Spleen (tissue), 11 donors: ENCODE data around the gene PANX2. TPM values are rescaled to one million over a fixed set of nuclear protein-coding genes. Genes with fewer than 3 reads are reported as not detected.

Source experiments
- DNase-seq: peaks from one replicate; pipeline ENCODE4 v3.0.0-alpha.2; 2020
- H3K27ac ChIP-seq, 8 donors: fragments of 200-600 bp; sonication (generic) in 7 of 8; 1 replicate in 4 of 8; 2 replicates in 4 of 8; pipeline versions ENCODE4 v1.5.0 to v1.8.0; 2016 to 2021; ENCODE audit warnings: inconsistent platforms in 4 of 8, mild to moderate bottlenecking in 4 of 8, moderate library complexity in 1 of 8
- H3K27me3 ChIP-seq, 7 donors: fragments of 200-600 bp; sonication (generic) in 6 of 7; replicated peaks in 1 of 7; 1 replicate in 4 of 7; 2 replicates in 3 of 7; pipeline versions ENCODE4 v1.5.0 to v1.8.0; 2016 to 2021; ENCODE audit warnings: inconsistent platforms in 3 of 7, mild to moderate bottlenecking in 1 of 7
- H3K36me3 ChIP-seq, 6 donors: fragments of 200-600 bp; sonication (generic) in 5 of 6; 1 replicate in 4 of 6; 2 replicates in 2 of 6; pipeline versions ENCODE4 v1.5.0 to v1.8.0; 2016 to 2021; ENCODE audit warnings: inconsistent platforms in 2 of 6
- H3K4me1 ChIP-seq, 6 donors: fragments of 200-600 bp; sonication (generic) in 5 of 6; 1 replicate in 3 of 6; 2 replicates in 3 of 6; pipeline versions ENCODE4 v1.5.0 to v1.8.0; 2016 to 2021; ENCODE audit warnings: inconsistent platforms in 3 of 6
- H3K4me3 ChIP-seq, 8 donors: fragments of 200-600 bp; sonication (generic) in 7 of 8; 1 replicate in 4 of 8; 2 replicates in 4 of 8; pipeline versions ENCODE4 v1.5.0 to v1.8.0; 2016 to 2021; ENCODE audit warnings: inconsistent platforms in 4 of 8, mild to moderate bottlenecking in 4 of 8, moderate library complexity in 2 of 8
- H3K9me3 ChIP-seq, 8 donors: fragments of 200-600 bp; sonication (generic) in 7 of 8; 1 replicate in 4 of 8; 2 replicates in 4 of 8; pipeline versions ENCODE4 v1.5.0 to v1.8.0; 2016 to 2021; ENCODE audit warnings: inconsistent platforms in 4 of 8
- POLR2A ChIP-seq, 3 donors: fragments of 450-650 bp; IDR thresholded peaks; one replicate each; pipeline ENCODE4 v1.5.1; 2017; ENCODE audit warnings: antibody characterized with exemption in 3 of 3, mild to moderate bottlenecking in 1 of 3
- POLR2AphosphoS5 ChIP-seq, 3 donors: sonication (generic); formaldehyde crosslinking; IDR thresholded peaks; one replicate each; pipeline ENCODE4 v1.5.1; 2017; ENCODE audit warnings: antibody characterized with exemption in 3 of 3
- whole genome bisulfite sequencing, 5 donors: extraction: QIAGEN DNeasy Blood & Tissue Kit in 3 of 5; methylation state at CpG; one replicate each; pipeline versions ENCODE4 v1.1.5 to v1.1.7; 2013 to 2018; 5-methylcytosine and 5-hydroxymethylcytosine counted together
- intact Hi-C: fragments of 100-400 bp; cut with DNase I; formaldehyde crosslinking; loops from one replicate; pipeline ENCODE4 v1.15.0; 2023; ENCODE audit warnings: low total_unique reads
- polyA plus RNA-seq, 3 donors: library from polyadenylated mRNA; stranded (reverse); fragments of 200-250 nt; gene quantifications; one replicate each; pipeline ENCODE4 v1.2.1, GENCODE V29; 2013
- total RNA-seq, 7 donors: library from RNA; depleted of rRNA in 3 of 7; stranded (reverse); fragments of >200 nt in 3 of 7; fragmentation: NEBNext Ultra II Directional in 4 of 7; extraction: Animal tissue kit (Norgen Biotek cat#: 25700) in 4 of 7; gene quantifications; one replicate each; pipeline versions ENCODE4 v1.1.0 to v1.2.1, GENCODE V29; 2016 to 2021
- TF ChIP-seq, protein P1 (sequence below), 11 experiments: fragments of 200-600 bp in 7 of 11; fragments of 450-650 bp in 4 of 11; sonication (generic) in 4 of 11; IDR thresholded peaks in 8 of 11; conservative IDR thresholded peaks in 3 of 11; 1 replicate in 7 of 11; 2 replicates in 4 of 11; pipeline versions ENCODE4 v1.4.0 to v1.8.0; 2016 to 2021; ENCODE audit warnings: antibody characterized with exemption in 11 of 11, inconsistent platforms in 4 of 11, mild to moderate bottlenecking in 1 of 11
- donor health status: healthy with polysubstance abuse.
- donor health status: DM: no; HTN: no; CAD: no; lungs with moderate emphysema.
- donor health status: DM: no; HTN: no; CAD: no.
- donor health status: Bipolar disorder and iron deficiency.
- donor health status: healthy.
- donor health status: DM: no; HTN: no; CAD: no.
- donor health status: DM: yes; HTN: yes; CAD: no.

Gene PANX2
- total and polyA plus RNA-seq, 10 donors, result 0.11 to 4.6 (median 1.6) TPM

- Histone ChIP-seq H3K4me1 (peaks cover 4 to 56% (median 31%) of the 10 kb centered on the region in 6 donors), H3K36me3 (no peaks in the 10 kb centered on the region), H3K4me3 (no peak overlapping the region), H3K27me3 (peaks cover 0 to 89% (median 44%) of the 10 kb centered on the region in 7 donors), H3K9me3 (no peaks in the 10 kb centered on the region), H3K27ac (no peak overlapping the region)
- intact Hi-C loops, result no loop called here
- TF ChIP-seq, protein P1, sequence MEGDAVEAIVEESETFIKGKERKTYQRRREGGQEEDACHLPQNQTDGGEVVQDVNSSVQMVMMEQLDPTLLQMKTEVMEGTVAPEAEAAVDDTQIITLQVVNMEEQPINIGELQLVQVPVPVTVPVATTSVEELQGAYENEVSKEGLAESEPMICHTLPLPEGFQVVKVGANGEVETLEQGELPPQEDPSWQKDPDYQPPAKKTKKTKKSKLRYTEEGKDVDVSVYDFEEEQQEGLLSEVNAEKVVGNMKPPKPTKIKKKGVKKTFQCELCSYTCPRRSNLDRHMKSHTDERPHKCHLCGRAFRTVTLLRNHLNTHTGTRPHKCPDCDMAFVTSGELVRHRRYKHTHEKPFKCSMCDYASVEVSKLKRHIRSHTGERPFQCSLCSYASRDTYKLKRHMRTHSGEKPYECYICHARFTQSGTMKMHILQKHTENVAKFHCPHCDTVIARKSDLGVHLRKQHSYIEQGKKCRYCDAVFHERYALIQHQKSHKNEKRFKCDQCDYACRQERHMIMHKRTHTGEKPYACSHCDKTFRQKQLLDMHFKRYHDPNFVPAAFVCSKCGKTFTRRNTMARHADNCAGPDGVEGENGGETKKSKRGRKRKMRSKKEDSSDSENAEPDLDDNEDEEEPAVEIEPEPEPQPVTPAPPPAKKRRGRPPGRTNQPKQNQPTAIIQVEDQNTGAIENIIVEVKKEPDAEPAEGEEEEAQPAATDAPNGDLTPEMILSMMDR (IDR thresholded peaks at IDR 0.05 in 8 of 11, conservative IDR thresholded peaks at IDR 0.05 in 3 of 11), result no peak
- no peak for TF ChIP-seq POLR2AphosphoS5 (IDR thresholded peaks at IDR 0.05)
- TF ChIP-seq POLR2A (IDR thresholded peaks at IDR 0.05), result no peak
- 89 to 97% (median 93%) methylated on average over 6 of the region's 6 CpGs for WGBS, 5 donors
- DNase-seq, result peak; percentile 74
Measured at GRCh38 chr22:50173983-50174355, 3.4 kb downstream of the PANX2 start.

GRCh38 chr22:50174382-50175190, 4.1 kb downstream of the PANX2 start:
- Histone ChIP-seq H3K36me3 (no peaks in the 10 kb centered on the region), H3K9me3 (no peaks in the 10 kb centered on the region), H3K27ac (no peak overlapping the region), H3K4me1 (peaks cover 1 to 55% (median 26%) of the 10 kb centered on the region in 6 donors), H3K27me3 (peaks cover 0 to 89% (median 44%) of the 10 kb centered on the region in 7 donors), H3K4me3 (no peak overlapping the region)
- peak; percentile 72 for DNase-seq
- WGBS, 5 donors, result 89 to 95% (median 89%) methylated on average over 14 to 27 of the region's 27 CpGs
- intact Hi-C loops, result no loop called here
- TF ChIP-seq, protein P1 (IDR thresholded peaks at IDR 0.05 in 8 of 11, conservative IDR thresholded peaks at IDR 0.05 in 3 of 11), result no peak
- TF ChIP-seq POLR2AphosphoS5 (IDR thresholded peaks at IDR 0.05) (no peak), POLR2A (IDR thresholded peaks at IDR 0.05) (no peak)

- no peaks in the 10 kb centered on the region for H3K36me3 ChIP-seq
- no peak for DNase-seq
- intact Hi-C loops, result no loop called here
- no peak for TF ChIP-seq POLR2AphosphoS5 (IDR thresholded peaks at IDR 0.05)
- TF ChIP-seq, protein P1 (IDR thresholded peaks at IDR 0.05 in 8 of 11, conservative IDR thresholded peaks at IDR 0.05 in 3 of 11), result no peak
- no peak for TF ChIP-seq POLR2A (IDR thresholded peaks at IDR 0.05)
- peaks cover 0 to 89% (median 44%) of the 10 kb centered on the region in 7 donors for H3K27me3 ChIP-seq
- H3K9me3 ChIP-seq, result no peaks in the 10 kb centered on the region
- no peak overlapping the region for H3K27ac ChIP-seq
- H3K4me1 ChIP-seq, result peaks cover 0 to 56% (median 22%) of the 10 kb centered on the region in 6 donors
- 81 to 98% (median 93%) methylated on average over 6 of the region's 6 CpGs for WGBS, 5 donors
- H3K4me3 ChIP-seq, result no peak overlapping the region
Measured at GRCh38 chr22:50175191-50175461, 4.6 kb downstream of the PANX2 start.

DNA sequence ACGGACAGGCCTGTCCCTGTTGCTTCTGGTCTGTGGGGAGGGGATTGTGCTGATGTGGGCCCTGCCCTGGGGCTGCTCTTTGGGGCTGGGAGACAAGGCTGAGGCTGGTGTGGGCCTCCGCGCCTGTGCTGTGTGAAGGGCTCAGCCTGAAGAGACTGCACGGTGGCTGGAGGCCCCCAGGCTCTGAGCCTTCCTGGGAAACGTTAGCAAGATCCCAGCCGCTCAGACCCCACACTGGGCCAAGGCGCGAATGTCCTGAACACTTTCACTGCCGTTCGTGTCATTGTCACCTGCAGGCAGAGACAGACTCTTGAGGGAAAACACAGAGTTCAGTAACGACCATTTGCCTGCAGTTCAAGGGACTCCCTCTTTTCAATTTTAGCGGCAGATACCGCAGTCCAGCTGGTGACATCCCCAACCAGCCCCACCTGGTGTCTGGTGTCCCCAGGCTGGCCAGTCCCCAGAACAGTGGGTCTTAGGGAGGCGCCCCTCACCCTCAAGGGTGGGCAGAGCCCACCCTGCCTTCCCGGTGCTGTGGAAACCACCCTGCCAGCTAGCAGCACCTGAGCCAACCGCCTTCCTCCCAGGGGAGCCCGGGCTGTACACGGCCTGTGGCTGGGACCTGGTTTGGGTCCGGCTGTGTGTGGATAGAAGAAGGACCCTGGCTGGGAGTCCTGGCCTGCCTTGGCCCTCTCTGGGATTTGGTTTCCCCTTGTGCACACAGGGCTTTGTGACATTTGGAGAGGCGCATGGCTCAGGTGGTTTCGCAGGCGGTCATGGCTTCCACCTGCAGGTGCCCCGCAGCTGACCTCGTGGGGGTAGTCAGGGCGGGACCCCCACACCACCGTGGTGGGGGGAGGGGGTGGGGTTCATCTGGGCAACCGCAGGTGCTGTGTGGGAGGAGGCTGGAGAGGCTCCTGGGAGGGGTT, 5.7 kb downstream of the PANX2 start:
- TF ChIP-seq POLR2A (IDR thresholded peaks at IDR 0.05) (no peak), POLR2AphosphoS5 (IDR thresholded peaks at IDR 0.05) (no peak)
- TF ChIP-seq, protein P1 (IDR thresholded peaks at IDR 0.05 in 8 of 11, conservative IDR thresholded peaks at IDR 0.05 in 3 of 11), result no peak
- no peak overlapping the region for H3K27ac ChIP-seq
- no peaks in the 10 kb centered on the region for H3K36me3 ChIP-seq
- H3K27me3 ChIP-seq, result peaks cover 0 to 88% (median 37%) of the 10 kb centered on the region in 7 donors
- no peak overlapping the region for H3K4me3 ChIP-seq
- DNase-seq, result no peak
- H3K9me3 ChIP-seq, result no peaks in the 10 kb centered on the region
- intact Hi-C loops, result no loop called here
- peaks cover 0 to 52% (median 16%) of the 10 kb centered on the region in 6 donors for H3K4me1 ChIP-seq
- 73 to 83% (median 77%) methylated on average over 18 to 27 of the region's 27 CpGs for WGBS, 5 donors
